AG08396 (cell line): ENCODE data around the gene GBE1.
"Not testable (repeated sequence)": the region's sequence is repeated elsewhere in the genome, so short reads cannot be mapped to it uniquely, and the experiment has no call there.

Source experiments
- DNase-seq: peaks from one replicate; pipeline ENCODE4 v3.0.0; 2012; ENCODE audit warnings: low spot score, mixed read lengths

The GBE1 gene

DNA sequence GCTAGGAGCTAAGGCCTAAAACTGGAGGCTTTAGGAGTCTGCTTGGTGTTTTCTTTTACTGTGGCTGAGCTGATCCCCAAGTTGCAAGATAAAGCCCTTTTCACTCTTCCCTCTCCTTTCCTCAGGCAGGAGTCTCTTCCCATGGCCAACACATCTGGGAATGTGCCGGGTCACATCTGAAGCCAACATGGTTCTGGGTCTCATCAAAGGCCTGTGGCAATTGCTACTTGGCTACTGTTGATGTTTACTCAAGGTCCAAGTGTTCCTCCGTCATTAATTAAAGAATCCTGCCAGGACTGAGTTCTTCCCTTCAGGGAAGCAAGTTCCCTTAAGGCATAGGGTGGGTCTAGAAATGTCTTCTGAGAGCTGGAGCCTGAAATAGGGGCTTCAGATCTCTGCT, 230.2 kb downstream of the GBE1 start:
- DNase-seq: no peak

DNA sequence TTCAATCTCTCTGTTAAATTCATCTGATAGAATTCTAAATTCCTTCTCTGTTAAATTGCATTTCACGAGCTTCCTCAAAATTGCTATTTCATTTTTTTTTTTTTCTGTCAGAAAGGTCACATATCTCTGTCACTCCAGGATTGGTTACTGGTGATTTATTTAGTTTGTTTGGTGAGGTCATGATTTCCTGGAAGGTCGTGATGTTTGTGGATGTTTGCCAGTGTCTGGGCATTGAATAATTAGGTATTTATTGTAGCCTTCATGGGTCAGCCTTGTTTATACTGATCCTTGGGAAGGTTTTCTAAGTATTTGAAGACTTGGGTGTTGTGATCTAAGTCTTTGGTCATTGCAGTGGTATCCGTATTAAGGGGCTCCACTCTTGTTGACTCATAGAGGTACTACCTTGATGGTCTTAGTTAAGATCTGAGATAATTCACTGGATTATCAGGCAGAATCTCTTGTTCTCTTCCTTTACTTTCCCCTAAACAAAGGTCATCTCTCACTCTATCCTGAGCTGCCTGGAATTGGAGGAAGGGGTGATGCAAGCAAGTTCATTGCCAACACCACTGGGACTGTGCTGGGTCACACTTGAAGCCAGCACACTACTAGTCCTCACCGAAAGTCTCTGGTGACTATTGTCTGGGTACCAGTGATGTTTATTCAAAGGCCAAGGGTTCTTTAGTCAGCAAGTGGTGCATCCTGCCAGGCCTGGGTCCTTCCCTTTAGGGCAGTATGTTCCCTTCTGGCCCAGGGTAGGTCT, 231.1 kb downstream of the GBE1 start:
- no peak for DNase-seq

GRCh38 chr3:81521855-81522254, 239.6 kb downstream of the GBE1 start:
- DNase-seq: no peak

- DNase-seq: no peak
Observed at GRCh38 chr3:81518945-81519344, 242.5 kb downstream of the GBE1 start.

GRCh38 chr3:81516042-81516441, 245.4 kb downstream of the GBE1 start:
- DNase-seq: no peak

DNA sequence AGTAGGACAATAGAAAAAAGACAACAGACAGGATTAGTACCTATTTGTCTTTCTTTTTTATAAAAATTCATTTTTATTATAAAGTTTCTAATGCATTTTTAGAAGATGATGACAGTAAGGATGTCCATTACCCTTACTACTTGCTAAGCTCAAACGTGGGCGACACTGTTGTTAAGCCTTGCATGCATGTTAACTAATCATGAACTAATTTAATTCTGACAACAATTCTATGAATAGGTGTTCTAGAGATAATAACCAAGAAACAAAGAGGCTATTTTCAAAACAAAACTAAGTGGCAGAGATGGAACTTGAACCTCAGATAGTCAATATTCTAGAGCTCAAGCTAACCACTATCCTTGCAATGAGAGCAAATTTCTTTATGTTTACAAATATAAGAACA, 247.9 kb downstream of the GBE1 start:
- DNase-seq: no peak

DNA sequence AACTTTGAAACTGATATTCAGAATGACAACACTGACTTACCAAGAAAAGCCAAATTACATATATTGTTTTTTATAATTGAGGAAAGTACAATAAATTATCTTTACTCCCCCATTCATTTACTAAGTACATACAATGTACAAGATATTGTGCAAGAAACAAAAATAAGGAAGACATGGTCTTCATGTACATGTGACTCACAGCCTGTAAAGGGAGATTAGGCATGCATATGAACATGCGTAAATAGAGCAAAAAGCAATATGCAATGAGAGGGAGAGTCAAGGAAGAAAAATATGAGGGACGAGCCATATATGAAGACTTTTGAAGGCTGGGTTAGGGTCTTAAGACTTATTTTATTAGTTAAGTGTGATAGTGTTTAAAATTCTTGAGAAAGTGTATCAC, 258.4 kb downstream of the GBE1 start:
- no peak for DNase-seq

DNA sequence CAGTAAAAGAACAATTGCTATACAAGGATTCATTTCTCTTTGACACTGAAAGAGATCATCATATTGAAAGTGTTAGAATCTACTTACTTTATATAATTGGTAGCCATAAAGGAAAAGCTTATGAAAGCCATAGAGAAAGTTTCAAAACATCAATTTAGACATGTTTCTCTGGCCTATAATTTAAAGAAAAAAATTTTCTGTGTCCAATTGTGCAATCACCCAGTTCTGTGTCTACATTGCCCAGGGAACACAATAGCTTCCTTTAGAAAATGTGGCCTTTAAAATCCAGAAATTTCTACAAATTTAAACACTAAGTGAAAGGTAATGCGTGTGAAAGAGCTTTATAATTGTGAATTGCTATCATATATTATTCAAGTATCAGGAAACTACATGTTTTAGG, 259.2 kb downstream of the GBE1 start:
- no peak for DNase-seq

GRCh38 chr3:81500039-81500438, 261.4 kb downstream of the GBE1 start:
- no peak for DNase-seq

DNA sequence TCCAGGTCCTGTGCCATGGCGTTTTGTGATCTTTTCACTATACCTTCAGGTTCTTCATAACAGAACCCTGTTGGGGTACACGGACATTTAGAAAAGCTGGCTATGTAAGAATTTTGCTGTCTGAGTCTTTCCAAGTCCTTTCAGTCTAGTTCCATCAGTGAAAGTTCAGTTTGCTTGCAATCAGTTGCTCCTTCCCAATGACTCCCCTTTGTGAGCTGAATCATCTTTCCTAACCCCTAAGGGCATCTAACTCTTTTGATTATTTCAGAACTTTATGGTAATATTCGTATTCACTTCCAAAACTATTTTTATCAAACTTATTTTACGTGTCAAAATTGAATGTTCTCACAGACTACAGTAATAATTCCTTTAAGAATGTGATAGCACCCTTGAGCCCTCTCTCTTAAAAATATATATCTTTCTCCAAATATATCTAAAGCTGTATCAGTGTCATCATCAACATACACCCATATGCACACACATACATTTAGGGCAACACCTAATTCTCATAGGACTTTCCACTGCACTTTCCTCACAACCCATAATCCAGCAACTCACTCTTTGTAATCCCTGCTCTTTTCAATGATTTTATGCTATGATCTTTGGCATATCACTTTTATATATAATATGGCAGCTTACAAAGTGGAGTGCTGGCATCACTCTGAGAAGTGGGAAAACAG, 263.7 kb downstream of the GBE1 start:
- DNase-seq: no peak

DNA sequence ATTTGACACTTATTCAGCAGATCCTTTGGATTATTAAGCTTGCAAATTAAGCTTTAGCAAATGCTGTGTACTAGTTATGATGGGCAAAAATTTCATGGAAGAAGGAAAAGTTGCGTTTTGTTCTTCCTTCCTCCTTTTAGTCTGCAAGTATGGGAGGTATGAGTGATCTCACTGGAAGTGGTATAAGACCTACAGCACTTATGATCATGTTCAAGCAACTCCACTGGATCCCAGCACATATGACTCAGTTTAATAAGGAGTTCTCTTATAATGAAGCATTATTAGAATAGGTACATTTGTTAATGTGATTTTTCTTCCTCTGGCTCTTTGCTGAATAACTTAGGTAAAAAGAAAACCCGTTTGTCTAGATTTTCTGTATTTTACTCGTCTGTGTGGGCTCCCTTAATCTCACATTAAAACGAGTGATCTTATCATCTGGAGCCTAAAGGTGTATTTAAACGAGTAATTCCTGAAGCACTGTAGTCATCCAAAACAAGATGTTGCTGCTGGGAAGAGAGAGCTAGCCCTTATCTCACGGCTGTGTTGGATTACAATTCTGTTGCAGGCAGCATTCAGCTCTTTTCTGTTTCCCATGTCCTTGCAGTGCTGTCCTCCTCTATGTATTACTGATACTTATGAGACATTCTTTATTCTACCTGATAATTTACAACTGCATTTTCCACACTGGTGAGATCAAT, 264.9 kb downstream of the GBE1 start:
- no peak for DNase-seq

DNA sequence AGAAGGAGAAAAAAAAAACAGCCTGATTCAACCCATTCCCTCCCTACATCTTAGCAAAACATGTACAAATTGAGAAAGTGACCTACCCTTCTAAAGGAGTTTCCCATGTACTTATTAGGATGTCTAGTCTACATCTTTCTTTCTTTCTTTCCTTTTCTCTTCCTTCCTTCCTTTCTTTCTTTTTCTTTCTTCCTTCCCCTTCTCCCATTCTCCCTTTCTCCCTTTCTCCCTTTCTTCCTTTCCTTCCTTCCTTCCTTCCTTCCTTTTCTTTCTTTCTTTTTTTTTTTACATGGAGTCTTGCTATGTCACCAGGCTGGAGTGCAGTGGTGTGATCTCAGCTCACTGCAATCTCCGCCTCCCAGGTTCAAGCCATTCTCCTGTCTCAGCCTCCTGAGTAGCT, 269.0 kb downstream of the GBE1 start:
- not testable (repeated sequence) for DNase-seq

DNA sequence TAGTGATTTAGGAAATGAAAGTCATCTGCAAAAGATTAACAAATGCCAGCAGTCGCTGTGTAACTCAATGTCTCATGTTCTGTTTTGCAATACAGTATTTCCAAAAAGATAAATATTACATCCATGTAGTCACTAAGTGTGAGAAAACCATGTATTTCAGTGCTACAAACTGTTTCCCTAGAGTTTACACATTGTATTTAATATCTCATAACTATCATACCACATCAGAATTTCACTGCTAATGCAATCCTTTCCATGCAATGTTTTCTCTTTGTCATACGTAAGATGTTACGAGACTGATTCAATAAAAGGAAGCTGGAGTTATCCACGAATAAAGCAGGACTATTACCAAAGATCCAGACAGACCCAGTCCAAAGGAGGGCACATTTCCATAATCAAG, 269.4 kb downstream of the GBE1 start:
- DNase-seq: peak; percentile 13

GRCh38 chr3:81490541-81491288, 270.7 kb downstream of the GBE1 start:
- DNase-seq: peak; percentile 56

GRCh38 chr3:81485444-81485865, 276.0 kb downstream of the GBE1 start:
- DNase-seq: peak; percentile 46

DNA sequence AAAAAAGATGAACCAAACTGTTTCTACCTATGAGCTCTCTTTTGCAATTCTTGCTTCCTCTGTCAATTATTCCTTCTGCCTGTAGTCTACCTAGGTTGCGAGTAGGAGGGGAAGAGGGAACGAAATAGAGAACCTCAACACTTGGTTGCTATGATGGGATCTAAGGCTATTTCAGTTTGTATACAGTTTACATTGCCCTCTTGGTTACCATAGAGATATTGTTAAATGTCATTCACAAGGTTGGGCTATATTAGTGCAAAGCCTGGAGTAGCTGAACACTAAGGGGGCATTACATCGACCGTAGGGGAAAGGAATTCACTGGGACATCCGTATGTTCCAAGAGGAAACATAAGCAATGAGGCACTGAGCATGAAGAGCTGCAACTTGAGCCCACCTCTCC, 276.9 kb downstream of the GBE1 start:
- DNase-seq: no peak

DNA sequence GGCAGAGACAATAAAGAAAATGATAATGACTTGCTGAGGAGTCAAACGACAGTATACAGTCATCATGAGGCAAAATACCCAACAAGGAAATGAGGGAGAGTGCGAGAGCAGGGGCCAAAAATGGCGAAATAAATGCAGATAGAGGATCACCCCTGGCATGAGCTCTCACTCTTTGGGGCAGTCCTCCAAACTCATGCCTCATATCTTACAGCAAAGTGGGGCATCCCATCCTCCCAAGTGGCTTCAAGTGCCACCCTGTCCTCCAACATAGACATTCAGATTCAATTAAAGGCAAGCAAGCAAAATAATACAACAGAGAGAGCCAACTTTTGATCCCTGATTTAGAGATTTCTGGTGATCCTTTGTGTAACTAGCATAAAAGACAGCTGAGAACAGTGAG, 278.4 kb downstream of the GBE1 start:
- DNase-seq: no peak

GRCh38 chr3:81477740-81478139, 283.7 kb downstream of the GBE1 start:
- DNase-seq: no peak

DNA sequence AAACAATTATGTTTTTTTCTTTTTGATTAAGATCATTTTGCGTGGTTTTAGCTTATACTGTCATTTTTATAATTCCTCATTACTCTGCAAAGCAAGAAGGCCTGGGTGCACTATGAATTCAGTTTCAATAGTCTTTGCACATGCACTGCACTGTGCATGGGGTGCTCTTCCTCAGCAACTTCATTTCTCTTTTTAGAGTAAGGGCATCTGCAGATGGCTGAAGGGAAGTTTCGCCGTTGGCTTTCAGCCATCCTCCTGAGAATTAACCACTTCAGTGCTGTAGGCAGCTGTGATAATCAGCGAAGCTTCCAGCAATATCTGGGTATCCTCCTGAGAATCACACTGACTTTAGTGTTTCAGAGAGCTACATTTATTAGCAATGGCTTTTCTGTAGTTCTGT, 284.8 kb downstream of the GBE1 start:
- no peak for DNase-seq

DNA sequence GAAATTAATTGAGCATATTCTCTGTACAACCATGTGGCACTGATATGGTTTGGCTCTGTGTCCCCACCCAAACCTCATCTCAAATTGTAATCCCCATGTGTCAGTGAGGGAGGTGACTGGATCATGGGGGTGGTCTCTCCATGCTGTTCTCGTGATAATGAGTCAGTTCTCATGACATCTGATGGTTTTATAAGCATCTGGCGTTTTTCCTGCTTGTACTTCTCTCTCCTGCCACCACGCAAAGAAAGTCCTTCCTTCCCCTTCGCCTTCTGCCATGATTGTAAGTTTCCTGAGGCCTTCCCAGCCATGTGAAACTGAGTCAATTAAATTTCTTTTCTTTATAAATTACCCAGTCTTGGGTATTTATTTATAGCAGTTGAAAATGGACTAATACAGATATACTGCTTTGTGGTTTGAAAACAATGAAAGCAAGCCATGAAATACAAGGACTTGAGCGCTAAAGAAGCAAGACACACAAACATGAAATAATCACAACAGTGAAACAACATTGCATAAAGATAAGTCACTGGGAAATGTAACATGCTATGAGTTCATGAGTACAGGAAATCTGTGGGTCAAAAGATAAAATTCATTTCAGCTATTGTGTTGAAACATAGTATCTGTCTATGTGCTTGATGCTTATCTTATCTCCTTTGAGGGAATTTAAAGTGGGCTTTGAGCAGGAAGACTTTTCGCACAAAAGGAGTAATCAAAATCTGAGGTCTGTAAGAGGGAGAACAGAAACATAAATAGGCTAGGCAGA, 288.7 kb downstream of the GBE1 start:
- no peak for DNase-seq

GRCh38 chr3:81470524-81471278, 290.7 kb downstream of the GBE1 start:
- DNase-seq: no peak
